GM21737 (cell line): ENCODE results near the gene DOK4.

ENCODE experiments used
- ATAC-seq: cut with Tn5 transposase; IDR thresholded peaks from one replicate; pipeline ENCODE4 v1.9.1; 2021; ENCODE audit warnings: mild to moderate bottlenecking, moderate library complexity; ENCODE audit not compliant: unreplicated experiment

Gene DOK4

GRCh38 chr16:57519796-57520360, 33.6 kb upstream of the DOK4 start:
- ATAC-seq: no peak

- no peak for ATAC-seq
Observed at GRCh38 chr16:57518922-57519321, 32.6 kb upstream of the DOK4 start.

GRCh38 chr16:57518520-57518919, 32.2 kb upstream of the DOK4 start:
- ATAC-seq: no peak

GRCh38 chr16:57517397-57518367, 31.4 kb upstream of the DOK4 start:
- ATAC-seq: no peak

- no peak for ATAC-seq
Observed at GRCh38 chr16:57516773-57517172, 30.5 kb upstream of the DOK4 start.

GRCh38 chr16:57516176-57516725, 30.0 kb upstream of the DOK4 start:
- no peak for ATAC-seq

GRCh38 chr16:57514791-57515600, 28.7 kb upstream of the DOK4 start:
- no peak for ATAC-seq

- ATAC-seq: no peak
Observed at GRCh38 chr16:57514371-57514770, 28.1 kb upstream of the DOK4 start.

- no peak for ATAC-seq
Observed at GRCh38 chr16:57513371-57514102, 27.2 kb upstream of the DOK4 start.

GRCh38 chr16:57512296-57513001, 26.2 kb upstream of the DOK4 start:
- ATAC-seq: no peak

GRCh38 chr16:57510016-57510871, 24.0 kb upstream of the DOK4 start:
- no peak for ATAC-seq

GRCh38 chr16:57509231-57509923, 23.1 kb upstream of the DOK4 start:
- ATAC-seq: no peak

GRCh38 chr16:57508035-57508425, 21.7 kb upstream of the DOK4 start:
- no peak for ATAC-seq

- ATAC-seq: no peak
Observed at GRCh38 chr16:57507136-57508034, 21.1 kb upstream of the DOK4 start.

- ATAC-seq: no peak
Observed at GRCh38 chr16:57505169-57505568, 18.9 kb upstream of the DOK4 start.

GRCh38 chr16:57504491-57504890, 18.2 kb upstream of the DOK4 start:
- ATAC-seq: no peak

GRCh38 chr16:57504001-57504400, 17.7 kb upstream of the DOK4 start:
- no peak for ATAC-seq
